ENCODE measurements around the gene PABPC1L.

The PABPC1L gene

DNA sequence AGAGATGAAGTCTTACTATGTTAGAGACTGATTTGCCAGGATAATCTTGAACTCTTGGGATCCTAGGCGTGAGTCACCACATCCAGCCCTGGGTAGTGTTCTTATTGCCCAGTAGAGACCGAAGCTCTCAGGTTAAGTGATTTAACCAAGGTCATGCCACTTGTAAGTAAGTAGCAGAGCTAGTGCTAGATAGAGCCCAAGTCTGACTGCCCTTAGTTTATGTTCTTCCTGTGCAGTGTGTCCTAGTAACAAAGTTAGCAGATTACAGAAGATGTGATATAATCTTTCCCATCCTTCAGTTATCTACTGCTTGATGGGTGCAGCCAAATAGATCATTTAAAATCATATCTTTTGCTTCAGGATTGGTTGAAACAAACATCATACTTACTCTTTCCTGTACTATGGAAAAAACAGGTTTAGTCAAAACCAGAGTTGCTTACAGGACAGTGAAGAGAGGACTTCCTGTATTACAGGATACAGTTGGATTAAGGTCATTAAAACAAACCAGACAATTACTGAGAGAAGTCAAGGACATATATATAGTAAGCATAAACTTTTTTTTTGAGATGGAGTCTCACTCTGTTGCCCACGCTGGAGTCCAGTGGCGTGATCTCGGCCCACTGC is 9.5 kb upstream of the PABPC1L start:
- no peak for DNase-seq (ENCODE audit: low read depth, low spot score)

DNA sequence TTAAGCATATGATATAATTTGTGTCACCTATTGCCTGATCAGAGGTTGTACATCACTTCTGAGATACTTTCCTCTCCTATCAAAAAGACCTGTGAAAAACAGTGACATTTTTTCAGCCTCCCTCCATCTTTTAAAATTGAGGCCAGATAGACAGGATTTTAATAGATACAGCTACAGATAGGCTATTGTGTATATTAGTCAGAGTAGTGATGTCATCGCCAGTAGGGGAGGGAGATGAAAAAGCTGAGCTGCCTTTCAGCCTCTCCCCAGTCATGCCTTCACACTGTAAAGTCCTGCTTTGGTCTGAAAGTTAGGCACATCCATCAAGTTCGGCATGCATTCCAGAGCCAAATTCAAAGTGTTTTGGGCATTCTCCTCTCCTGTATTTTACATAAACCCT is 7.9 kb upstream of the PABPC1L start:
- DNase-seq (ENCODE audit: low read depth, low spot score): no peak

DNA sequence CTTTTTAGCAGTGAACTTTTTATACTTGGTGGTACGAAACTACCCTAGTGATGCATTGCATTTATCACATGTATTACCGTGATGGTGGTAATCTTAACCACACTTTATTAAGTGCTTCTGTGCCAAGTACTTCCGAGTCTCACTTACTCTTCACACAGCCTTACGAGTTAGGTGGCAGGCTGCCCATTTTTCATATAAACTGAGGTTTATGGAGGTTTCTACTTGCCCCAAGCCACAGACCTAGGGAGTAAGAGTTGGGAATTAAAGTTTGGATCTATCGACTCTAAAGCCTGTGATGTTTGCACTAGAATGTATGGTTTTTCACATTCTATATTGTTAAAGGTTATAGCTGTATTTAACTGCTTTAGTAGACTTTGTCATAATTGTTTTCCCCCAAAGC is 5.5 kb upstream of the PABPC1L start:
- DNase-seq (ENCODE audit: low read depth, low spot score): no peak

DNA sequence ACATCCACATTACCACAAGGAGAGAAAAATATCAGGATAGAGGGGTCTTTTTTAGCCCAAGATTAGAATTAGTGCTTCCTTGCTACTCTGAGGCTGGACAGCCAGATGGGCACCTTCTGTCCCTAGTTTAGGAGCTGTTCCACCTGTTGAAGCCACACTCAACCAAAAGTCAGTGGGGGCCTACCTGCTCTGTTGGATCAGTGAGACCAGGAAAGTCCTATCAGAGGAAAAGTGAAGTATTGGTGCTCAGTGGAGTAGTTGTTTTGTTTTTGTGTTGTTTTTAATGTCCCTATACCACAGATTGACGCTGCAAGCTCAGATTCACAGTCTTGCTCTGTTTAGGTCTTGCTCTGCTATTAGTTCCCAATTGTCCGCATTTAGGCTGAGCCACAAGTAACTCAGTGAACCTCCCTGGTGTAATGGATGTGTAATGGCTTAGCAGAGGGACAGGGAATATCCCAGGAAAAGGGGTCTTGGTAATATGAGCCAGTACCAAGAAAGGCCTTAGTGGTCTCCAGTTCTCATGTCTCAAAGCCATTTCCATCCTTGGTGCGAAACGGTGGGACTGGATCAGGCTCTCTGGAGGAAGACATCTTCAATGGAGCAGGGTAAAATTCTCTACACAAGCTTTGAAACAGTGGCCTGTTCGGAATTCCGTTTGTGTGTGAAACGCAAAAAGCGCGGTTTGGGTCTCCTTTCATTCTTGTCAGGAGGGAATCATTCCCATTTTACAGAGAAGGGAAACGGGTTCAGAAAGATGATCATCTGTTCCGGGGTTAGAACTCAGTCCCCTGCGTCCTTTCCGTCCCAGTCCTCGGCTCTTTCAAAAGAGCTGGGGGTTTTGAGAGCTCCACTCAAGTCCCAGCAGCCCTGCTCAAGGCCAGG is 631 bp upstream of the PABPC1L start:
- no peak for DNase-seq (ENCODE audit: low read depth, low spot score)

DNA sequence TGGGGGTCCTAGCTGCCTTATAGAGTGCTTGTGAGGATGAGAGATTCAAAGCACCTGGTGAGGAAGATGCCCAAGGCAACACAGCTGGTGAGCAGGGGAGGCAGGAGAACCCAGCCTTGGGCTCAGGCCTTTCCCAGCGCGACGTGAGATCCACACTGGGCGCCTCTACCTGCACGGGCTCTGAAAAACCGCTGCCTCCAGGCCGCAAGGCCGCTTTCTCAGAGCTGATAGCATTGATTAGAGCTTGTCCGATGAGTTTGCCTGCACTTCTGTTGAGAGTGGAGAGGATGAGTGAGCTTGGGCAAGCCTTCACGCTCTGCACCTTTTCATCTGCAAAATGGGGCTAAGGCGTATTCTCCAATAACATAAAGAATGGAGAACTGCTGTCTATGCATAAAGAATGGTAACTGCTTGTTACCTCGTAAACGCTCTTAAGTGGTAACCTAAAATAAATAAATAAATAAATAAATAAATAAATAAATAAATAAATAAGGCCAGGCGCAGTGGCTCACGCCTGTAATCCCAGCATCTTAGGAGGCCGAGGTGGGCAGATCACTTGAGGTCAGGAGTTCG is 916 bp downstream of the PABPC1L start:
- no peak for DNase-seq (ENCODE audit: low read depth, low spot score)

DNA sequence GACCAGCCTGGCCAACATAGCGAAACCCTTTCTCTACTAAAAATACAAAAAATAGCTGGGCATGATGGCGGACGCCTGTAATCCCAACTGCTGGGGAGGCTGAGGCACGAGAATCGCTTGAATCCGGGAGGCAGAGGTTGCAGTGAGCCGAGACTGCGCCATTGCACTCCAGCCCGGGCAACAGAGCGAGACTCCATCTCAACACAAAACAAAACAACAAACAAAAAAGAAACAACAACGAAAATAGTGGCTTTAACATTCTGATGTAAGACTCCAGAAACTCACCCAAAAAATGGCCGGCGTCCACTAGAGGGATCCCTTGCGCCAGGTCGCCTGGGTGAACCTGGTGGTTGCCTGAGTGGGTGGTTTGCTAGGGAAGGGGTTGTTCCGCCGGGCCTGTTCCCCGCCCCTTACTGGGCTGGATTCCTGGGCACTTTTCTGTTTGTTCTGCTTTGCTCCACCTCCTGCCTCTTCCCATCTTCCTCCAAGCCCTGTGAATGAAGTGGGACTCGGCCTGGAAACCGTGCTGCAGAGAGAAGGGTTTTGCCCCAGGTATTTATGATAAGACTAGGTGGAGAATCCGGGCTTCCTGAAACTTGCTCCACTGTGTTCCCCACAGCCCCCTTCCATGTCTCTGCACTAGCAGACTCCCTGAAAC is 1.5 kb downstream of the PABPC1L start:
- DNase-seq (ENCODE audit: low read depth, low spot score): no peak

DNA sequence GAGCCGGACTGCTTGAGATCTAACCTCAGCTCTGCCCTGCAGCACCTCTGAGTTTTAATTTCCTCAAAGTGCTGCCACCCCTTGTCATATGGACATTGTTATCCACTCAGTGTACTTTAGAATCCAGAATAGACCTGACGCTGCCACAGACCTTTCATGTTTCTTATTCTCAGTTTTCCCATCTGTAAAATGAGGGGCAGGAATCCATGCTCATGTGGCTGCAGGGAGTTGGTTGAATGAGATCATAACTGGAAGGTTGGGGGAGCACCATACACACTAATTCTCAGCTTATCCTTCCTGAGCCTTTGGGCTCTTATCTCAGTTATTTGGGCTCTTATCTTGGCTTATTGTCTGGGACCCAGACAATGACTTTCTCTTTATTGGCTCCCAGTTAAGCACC is 2.3 kb downstream of the PABPC1L start:
- DNase-seq (ENCODE audit: low read depth, low spot score): no peak

DNA sequence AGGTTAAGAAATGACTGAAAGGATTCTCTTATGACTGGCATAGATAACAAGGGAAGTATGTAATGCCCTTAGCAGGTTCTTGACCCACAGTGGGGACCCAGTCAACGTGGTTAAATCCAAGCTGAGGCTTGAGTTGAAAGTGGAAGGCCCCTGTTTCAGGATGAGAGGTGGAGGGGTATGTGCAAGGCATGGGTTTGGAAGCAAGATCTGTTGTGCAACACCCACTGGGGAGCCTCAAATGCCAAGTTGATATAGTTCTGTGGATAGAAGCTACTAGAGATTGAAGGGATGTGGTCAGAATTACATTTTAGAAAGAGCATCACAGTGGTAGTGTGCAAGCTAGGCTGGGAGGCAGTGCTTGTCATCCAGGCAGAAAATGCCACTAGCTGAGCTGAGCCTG is 5.1 kb downstream of the PABPC1L start:
- no peak for DNase-seq (ENCODE audit: low read depth, low spot score)

DNA sequence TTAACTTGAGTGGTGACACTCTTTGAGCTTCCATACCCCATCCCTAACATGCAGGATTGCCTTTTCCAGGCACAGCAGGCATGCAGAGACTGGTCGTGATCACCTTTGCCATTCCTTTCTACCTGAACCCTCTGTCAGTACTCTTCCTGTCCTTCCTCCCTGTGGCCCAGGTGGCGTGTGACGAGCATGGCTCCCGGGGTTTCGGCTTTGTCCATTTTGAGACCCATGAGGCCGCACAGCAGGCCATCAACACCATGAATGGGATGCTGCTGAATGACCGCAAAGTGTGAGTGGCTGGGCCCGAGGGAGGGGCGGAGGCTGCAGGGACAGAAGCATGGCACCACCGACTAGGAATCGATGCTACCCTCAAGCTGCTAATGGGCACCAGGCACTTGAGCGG is 6.7 kb downstream of the PABPC1L start:
- no peak for DNase-seq (ENCODE audit: low read depth, low spot score)

DNA sequence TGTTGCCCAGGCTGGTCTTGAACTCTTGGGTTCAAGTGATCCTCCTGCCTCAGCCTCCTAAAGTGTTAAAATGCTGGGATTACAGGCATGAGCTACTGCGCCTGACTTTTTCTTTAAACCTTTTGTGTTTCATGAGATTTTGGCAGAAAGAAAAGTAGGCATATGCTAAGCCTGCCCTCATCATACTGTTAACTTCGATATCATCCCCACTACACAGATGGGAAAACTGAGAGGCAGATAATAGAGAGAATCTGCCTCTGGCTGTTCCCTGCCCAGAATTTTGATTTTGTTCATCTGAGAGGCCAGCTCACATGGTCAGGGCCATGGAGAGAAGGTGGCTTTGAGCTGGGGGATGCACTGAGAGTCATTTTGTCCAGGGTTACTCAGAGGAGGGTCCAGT is 7.5 kb downstream of the PABPC1L start:
- no peak for DNase-seq (ENCODE audit: low read depth, low spot score)

DNA sequence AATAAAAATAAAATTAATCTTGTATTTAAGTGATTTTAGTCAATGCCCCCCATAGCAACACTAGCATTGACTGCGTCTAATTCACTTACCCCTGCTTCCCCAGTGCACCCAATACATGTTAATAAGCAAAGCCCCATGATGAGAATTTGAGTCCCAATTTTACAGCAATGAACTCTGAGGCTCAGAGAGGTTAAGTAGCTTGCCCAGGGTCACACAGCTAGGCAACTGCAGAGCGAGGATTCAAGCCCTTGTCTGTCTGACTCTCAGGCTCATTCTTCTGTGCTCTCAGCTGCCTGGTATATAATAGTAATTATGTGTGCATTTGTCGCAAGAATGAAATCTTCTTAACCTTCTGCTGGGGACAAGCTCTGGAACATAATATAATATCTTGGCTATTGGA is 8.5 kb downstream of the PABPC1L start:
- DNase-seq (ENCODE audit: low read depth, low spot score): no peak

DNA sequence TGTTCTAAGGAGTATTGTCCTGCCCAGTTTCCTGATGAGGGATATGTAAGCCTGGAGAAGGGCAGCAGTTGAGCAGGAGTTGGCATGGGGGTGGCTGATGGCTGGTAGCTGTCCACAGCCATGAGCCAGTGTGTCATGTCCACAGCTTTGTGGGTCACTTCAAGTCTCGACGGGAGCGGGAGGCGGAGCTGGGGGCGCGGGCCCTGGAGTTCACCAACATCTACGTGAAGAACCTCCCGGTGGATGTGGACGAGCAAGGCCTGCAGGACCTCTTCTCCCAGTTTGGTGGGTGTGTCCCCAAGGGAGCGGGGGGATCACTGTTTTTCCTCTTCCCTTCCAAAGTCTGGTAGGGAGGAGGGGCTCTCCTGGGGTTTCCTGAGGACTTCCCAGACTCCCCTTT is 8.9 kb downstream of the PABPC1L start:
- DNase-seq (ENCODE audit: low read depth, low spot score): no peak

DNA sequence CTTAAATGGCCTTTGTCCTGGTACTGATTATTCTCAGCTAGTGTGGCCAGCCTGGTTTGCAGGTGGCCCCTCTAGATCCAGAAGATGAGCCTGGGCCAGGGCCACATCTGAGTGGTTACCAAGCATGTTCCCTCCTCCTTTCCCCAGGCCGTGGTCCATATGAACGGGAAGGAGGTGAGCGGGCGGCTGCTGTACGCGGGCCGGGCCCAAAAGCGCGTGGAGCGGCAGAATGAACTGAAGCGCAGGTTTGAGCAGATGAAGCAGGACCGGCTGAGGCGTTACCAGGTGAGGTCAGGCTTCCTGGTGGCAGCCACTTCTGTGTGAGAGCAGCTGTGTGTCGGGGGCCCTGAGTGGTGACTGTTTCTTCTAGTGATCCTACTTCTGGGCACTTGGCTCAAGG is 11.6 kb downstream of the PABPC1L start:
- no peak for DNase-seq (ENCODE audit: low read depth, low spot score)

DNA sequence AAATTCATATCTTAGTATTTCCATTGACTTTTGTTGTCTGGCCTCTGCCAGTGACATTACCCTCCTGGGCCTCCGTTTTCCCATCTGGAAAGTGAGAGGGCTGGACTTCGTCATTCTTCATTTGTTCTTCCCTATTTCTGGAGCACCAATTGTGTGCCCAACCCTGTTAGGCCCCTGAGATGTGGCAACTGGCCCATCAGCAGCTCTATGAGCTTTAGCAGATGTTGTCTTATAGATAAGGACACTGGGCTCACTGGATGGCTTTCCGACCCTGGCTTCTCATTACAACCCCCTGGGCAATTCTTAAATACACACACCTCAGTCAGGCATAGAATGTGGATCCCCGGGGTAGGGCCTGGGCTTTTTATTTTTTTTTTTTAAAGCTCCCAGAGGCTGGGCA is 14.7 kb downstream of the PABPC1L start:
- no peak for DNase-seq (ENCODE audit: low read depth, low spot score)

DNA sequence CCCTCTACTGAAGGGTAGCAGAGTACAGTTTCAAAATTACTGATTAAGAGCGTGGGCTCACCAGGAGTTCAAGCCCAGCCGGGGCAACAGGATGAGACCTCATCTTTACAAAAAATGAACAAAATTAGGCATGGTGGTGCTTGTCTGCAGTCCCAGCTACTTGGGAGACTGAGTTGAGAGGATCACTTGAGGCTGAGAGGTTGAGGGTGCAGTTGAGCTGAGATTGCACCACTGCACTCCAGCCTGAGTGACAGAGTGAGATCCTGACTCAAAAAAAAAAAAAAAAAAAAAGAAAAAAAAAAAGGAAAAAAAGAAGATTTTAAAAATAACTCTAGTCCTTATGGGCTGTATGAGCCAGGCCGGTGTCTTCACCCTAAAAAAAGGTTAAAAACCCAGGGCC is 18.7 kb downstream of the PABPC1L start:
- DNase-seq (ENCODE audit: low read depth, low spot score): no peak

DNA sequence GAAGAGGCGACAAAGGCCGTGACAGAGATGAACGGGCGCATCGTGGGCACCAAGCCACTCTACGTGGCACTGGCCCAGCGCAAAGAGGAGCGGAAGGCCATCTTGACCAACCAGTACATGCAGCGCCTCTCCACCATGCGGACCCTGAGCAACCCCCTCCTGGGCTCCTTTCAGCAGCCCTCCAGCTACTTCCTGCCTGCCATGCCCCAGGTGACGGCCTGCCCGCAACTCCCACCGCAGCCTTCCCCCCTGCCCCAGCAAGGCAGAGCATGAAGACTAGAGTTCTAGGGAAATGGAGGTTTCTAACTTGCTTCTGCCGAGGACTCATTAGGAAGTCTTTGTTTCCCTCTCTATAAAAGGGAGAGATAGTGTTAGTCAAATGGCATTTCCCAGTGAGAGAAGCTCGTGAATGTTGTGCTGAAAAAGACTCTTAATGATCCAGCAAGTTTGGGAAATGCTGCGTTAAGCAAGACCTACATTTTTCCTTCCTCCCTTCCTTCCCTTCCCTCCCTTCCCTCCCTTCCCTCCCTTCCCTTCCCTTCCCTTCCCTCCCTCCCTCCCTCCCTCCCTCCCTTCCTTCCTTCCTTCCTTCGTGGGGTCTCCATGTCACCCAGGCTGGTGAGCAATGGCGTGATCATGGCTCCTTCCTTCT is 20.8 kb downstream of the PABPC1L start:
- DNase-seq (ENCODE audit: low read depth, low spot score): no peak

DNA sequence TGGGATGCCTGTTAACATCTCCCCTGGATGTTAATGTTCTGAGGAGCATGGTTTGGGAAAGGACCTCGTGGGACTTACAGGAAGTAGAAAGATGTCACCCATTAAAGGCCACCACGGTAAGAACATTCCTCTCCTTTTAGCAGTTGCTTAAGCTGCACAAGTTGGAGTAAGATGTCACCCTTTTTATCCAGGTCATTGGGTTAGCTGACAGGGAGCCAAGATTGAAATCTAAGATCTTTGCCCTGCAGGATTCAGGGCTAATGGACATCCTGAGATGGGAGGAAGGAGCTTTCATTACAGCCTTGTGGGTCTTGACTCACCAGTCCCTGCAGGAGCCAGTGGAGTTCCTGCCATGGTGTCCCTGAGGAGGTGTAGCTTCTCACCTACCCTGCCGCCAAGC is 22.1 kb downstream of the PABPC1L start:
- no peak for DNase-seq (ENCODE audit: low read depth, low spot score)

DNA sequence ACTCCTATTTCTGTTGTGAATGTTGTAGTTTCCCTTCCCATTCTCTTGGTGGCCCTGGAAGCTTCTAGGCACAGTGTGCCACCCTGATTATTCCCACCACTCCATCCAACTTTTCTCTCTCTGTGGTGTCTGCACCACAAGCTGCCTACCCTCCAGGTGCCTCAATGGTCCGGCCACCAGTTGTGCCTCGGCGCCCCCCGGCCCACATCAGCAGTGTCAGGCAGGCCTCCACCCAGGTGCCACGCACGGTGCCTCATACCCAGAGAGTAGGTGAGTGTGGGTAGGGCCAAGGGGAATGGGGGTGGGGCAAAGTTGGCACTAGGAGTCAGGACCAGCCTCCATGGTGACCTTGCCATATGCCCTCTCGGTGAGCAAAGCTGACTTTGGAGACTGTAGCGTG is 23.1 kb downstream of the PABPC1L start:
- no peak for DNase-seq (ENCODE audit: low read depth, low spot score)

DNA sequence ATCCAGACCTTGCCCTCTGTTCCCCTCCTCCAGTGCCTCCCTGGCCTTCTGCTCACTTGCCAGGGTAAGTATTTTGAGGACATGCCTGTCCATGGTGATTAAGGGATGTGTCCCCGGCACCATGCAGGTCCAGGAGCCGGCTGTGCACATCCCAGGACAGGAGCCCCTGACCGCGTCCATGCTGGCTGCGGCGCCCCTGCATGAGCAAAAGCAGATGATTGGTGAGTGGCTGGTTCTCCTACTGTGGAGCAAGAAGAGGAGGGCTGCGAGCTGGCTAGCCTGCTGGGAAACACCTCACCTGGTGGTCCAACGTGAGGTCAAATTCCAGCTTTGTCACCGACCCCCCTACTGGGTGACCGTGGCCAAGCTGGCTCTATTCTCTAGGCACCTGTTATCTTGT is 26.6 kb downstream of the PABPC1L start:
- DNase-seq (ENCODE audit: low read depth, low spot score): no peak

DNA sequence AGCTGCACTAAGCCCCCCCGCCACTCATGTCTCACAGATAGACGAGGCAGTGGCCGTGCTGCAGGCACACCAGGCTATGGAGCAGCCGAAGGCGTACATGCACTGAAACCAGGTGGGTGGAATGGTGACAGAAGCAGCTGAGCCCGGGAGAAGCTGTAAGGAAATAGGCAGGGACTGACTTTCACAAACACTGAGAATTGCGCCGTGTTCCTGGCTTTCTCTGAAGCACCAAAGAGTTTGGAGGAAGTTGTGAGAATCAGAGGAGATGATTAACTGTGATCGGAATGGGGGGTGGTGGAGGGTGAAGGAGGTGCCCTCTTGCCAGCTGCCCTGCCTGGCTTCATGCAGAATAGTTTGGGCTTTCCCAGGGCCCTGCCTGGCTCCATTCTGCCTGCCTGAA is 28.8 kb downstream of the PABPC1L start:
- no peak for DNase-seq (ENCODE audit: low read depth, low spot score)

DNA sequence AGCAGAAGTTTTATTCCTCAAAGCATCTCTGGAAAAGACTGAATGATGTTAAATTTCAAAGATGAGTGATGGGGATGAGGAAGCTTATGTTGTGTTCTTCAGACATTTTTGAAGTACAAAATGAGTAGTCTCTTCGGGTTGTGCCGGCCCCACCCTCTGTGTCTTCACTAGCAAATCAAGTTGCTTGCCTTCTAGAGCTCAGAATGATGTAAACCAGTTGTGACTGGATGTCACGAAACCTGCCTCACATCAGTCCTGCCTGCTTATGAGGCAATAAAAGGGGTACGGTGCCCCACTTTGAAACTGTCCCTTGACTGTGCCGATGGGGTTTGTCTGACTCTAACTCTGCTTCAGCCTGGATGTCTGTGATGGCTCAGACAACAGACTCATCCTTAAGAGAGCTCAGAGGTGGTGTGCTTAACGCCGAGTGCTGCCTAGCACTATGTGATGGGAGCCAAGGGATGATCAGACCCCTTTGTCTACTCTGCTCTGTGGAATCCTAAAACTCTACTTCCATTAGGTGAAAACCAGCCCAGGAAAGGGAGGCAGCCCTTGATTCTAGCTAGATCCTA is 31.3 kb downstream of the PABPC1L start:
- DNase-seq (ENCODE audit: low read depth, low spot score): no peak
